IMR-90 (cell line): Measurements from ENCODE around the gene WEE2. TPM values are rescaled to one million over a fixed set of nuclear protein-coding genes. Genes with fewer than 3 reads are reported as not detected.

Experiments
- ATAC-seq: fragments of 200-7000 bp; cut with Tn5 transposase; 2 replicates; pipeline ENCODE4 v1.9.1; 2020; ENCODE audit warnings: low read depth, mild to moderate bottlenecking, moderate library complexity
- BruUV-seq: library from RNA; stranded (reverse); fragments of 400-500 nt; replicated peaks from 2 replicates; lab custom pipeline; 2021; lab: Mats Ljungman, UMichigan
- CTCF ChIA-PET: fragments of 300-600 bp; formaldehyde crosslinking; extraction: SDS; loops from one replicate; lab custom pipeline; 2021; ENCODE audit warnings: antibody characterized with exemption; lab: Yijun Ruan, JAX
- POLR2A ChIA-PET: fragments of 300-600 bp; sonication (Branson Sonifier 250); formaldehyde crosslinking; loops from one replicate; lab custom pipeline; 2022; ENCODE audit warnings: antibody characterized with exemption; ENCODE audit not compliant: unreplicated experiment; lab: Charles Lee
- DNase-seq: peaks from one replicate; pipeline ENCODE4 v3.0.0; 2013
- H2AFZ ChIP-seq: replicated peaks from 2 replicates; pipeline ENCODE3; 2013; ENCODE audit warnings: low read length, mild to moderate bottlenecking; ENCODE audit not compliant: poor library complexity
- H2AK5ac ChIP-seq: 2 replicates; pipeline ENCODE4 v1.6.1; 2013; ENCODE audit warnings: low read depth, low read length, inconsistent platforms
- H2AK9ac ChIP-seq: replicated peaks from 2 replicates; pipeline ENCODE3; 2013; ENCODE audit warnings: mild to moderate bottlenecking, low read depth, low read length, moderate library complexity; ENCODE audit not compliant: poor library complexity
- H2BK120ac ChIP-seq: 2 replicates; pipeline ENCODE4 v1.6.1; 2013; ENCODE audit warnings: low read depth, low read length, inconsistent platforms
- H2BK15ac ChIP-seq: 3 replicates; pipeline ENCODE4 v1.6.1; 2013; ENCODE audit warnings: low read depth, low read length, inconsistent platforms
- H2BK20ac ChIP-seq: 2 replicates; pipeline ENCODE4 v1.6.1; 2013; ENCODE audit warnings: low read depth, mild to moderate bottlenecking, inconsistent platforms, low read length, moderate library complexity
- H2BK5ac ChIP-seq: 2 replicates; pipeline ENCODE4 v1.6.1; 2013; ENCODE audit warnings: mild to moderate bottlenecking, low read depth, low read length, inconsistent platforms; ENCODE audit not compliant: poor library complexity, severe bottlenecking
- H3K14ac ChIP-seq: replicated peaks from 2 replicates; pipeline ENCODE4 v1.6.1; 2013; ENCODE audit warnings: low read depth, low read length, inconsistent platforms
- H3K18ac ChIP-seq: 2 replicates; pipeline ENCODE4 v1.6.1; 2013; ENCODE audit warnings: low read depth, low read length, control low read depth
- H3K23ac ChIP-seq: 2 replicates; pipeline ENCODE4 v1.6.1; 2013; ENCODE audit warnings: low read depth, low read length, inconsistent platforms
- H3K27ac ChIP-seq: 2 replicates; pipeline ENCODE4 v1.5.1; 2013; ENCODE audit warnings: mild to moderate bottlenecking, control low read depth, low read length; ENCODE audit not compliant: insufficient read depth
- H3K27me3 ChIP-seq: 2 replicates; pipeline ENCODE4 v1.6.1; 2013; ENCODE audit warnings: low read length; ENCODE audit not compliant: control insufficient read depth, insufficient read depth
- H3K36me3 ChIP-seq: 2 replicates; pipeline ENCODE4 v1.6.1; 2013; ENCODE audit warnings: low read length, mixed read lengths; ENCODE audit not compliant: control insufficient read depth, insufficient read depth
- H3K4ac ChIP-seq: 2 replicates; pipeline ENCODE4 v1.6.1; 2013; ENCODE audit warnings: low read depth, low read length, inconsistent platforms
- H3K4me1 ChIP-seq: 2 replicates; pipeline ENCODE4 v1.6.1; 2013; ENCODE audit warnings: low read length, mixed read lengths; ENCODE audit not compliant: control insufficient read depth, insufficient read depth
- H3K4me2 ChIP-seq: 2 replicates; pipeline ENCODE4 v1.6.1; 2013; ENCODE audit warnings: low read depth, mild to moderate bottlenecking, control low read depth, low read length, moderate library complexity
- H3K4me3 ChIP-seq: 2 replicates; pipeline ENCODE4 v1.5.1; 2013; ENCODE audit warnings: low read depth, mild to moderate bottlenecking, control low read depth, low read length, moderate library complexity; ENCODE audit not compliant: insufficient read depth
- H3K56ac ChIP-seq: 2 replicates; pipeline ENCODE4 v1.6.1; 2013; ENCODE audit warnings: low read length, inconsistent platforms; ENCODE audit not compliant: insufficient read depth; ENCODE audit errors: extremely low read depth
- H3K79me1 ChIP-seq, 2 experiments: 2 replicates each; pipeline ENCODE4 v1.6.1; 2013; ENCODE audit warnings: low read length in 2 of 2, inconsistent platforms in 1 of 2, low read depth in 1 of 2
- H3K9ac ChIP-seq: 2 replicates; pipeline ENCODE4 v1.6.1; 2013; ENCODE audit warnings: low read depth, low read length, control low read depth
- H3K9me1 ChIP-seq: 2 replicates; pipeline ENCODE4 v1.6.1; 2013; ENCODE audit warnings: low read length, inconsistent platforms; ENCODE audit not compliant: insufficient read depth
- H3K9me3 ChIP-seq: 2 replicates; pipeline ENCODE4 v1.6.1; 2013; ENCODE audit warnings: low read length; ENCODE audit not compliant: control insufficient read depth, insufficient read depth
- H4K20me1 ChIP-seq: 2 replicates; pipeline ENCODE4 v1.6.1; 2013; ENCODE audit warnings: low read length, inconsistent platforms; ENCODE audit not compliant: insufficient read depth
- H4K5ac ChIP-seq: 2 replicates; pipeline ENCODE4 v1.6.1; 2013; ENCODE audit warnings: mild to moderate bottlenecking, low read depth, low read length, control low read depth
- H4K8ac ChIP-seq, 2 experiments: 2 replicates each; pipeline ENCODE4 v1.6.1; 2013; ENCODE audit warnings: low read depth in 2 of 2, low read length in 2 of 2, control low read depth in 1 of 2, inconsistent platforms in 1 of 2
- H4K91ac ChIP-seq: 2 replicates; pipeline ENCODE4 v1.6.1; 2013; ENCODE audit warnings: low read depth, low read length, inconsistent platforms; ENCODE audit not compliant: insufficient read depth
- MAZ ChIP-seq: IDR thresholded peaks from 2 replicates; pipeline ENCODE4 v1.6.1; 2012; ENCODE audit warnings: low read depth, mild to moderate bottlenecking, low read length, improper control_type of control experiment, moderate library complexity, borderline replicate concordance
- USF2 ChIP-seq: fragments of 150-350 bp; IDR thresholded peaks from 2 replicates; pipeline ENCODE4 v1.6.1; 2017; ENCODE audit warnings: mild to moderate bottlenecking, antibody characterized with exemption, low read length, low read depth
- WGBS, 2 experiments: methylation state at CpG; one replicate each; pipeline versions ENCODE4 v1.1.5 to v1.1.7; 2013; ENCODE audit warnings: missing lambda C conversion rate in 2 of 2; ENCODE audit not compliant: insufficient read length in 1 of 2; ENCODE audit errors: extremely low coverage in 2 of 2; 5-methylcytosine and 5-hydroxymethylcytosine counted together
- dilution Hi-C: fragments of 300-500 bp; cut with HindIII; formaldehyde crosslinking; loops from one replicate; pipeline ENCODE4 v1.14.3; 2018; ENCODE audit warnings: low sequenced_read_pairs; ENCODE audit not compliant: unreplicated experiment
- in situ Hi-C: fragments of 300-500 bp; cut with MboI; formaldehyde crosslinking; loops from 3 replicates; pipeline ENCODE4 v1.14.3; 2019; ENCODE audit warnings: low sequenced_read_pairs, inconsistent platforms, mixed read lengths
- intact Hi-C: fragments of 100-400 bp; cut with micrococcal nuclease; formaldehyde crosslinking; loops from 2 replicates; pipeline ENCODE4 v1.10.0; 2022
- polyA plus RNA-seq, 3 experiments: library from polyadenylated mRNA; depleted of rRNA; stranded (reverse); fragments of >200 nt; gene quantifications; 2 replicates each; pipeline ENCODE4 v1.2.3, GENCODE V29; 2012; ENCODE audit warnings: low replicate concordance in 1 of 3
- total RNA-seq: library from RNA; depleted of rRNA; stranded (reverse); fragments of >200 nt; gene quantifications from 2 replicates; pipeline ENCODE4 v1.2.3, GENCODE V29; 2012

The WEE2 gene
- total and polyA plus RNA-seq, 2 of the 4 experiments (the other 2 are of a cell fraction), result not detected

GRCh38 chr7:141729020-141729419 lies 20.9 kb downstream of the WEE2 start:
- TF ChIP-seq MAZ (no peak), USF2 (no peak)
- no peak overlapping the region for H2BK120ac ChIP-seq
- H2AFZ ChIP-seq, result no peak overlapping the region
- no peak overlapping the region for H2BK5ac ChIP-seq
- no peak overlapping the region for H3K4me3 ChIP-seq
- H4K5ac ChIP-seq, result no peak overlapping the region
- WGBS, 2 experiments, result no CpG with 5 or more reads among the region's 1 CpG
- H2AK5ac ChIP-seq, result no peak overlapping the region
- no peaks in the 10 kb centered on the region for H3K9me3 ChIP-seq
- no peak overlapping the region for H3K18ac ChIP-seq
- no peak overlapping the region for H2BK15ac ChIP-seq
- no peak overlapping the region for H2BK20ac ChIP-seq
- no peaks in the 10 kb centered on the region for H3K4me1 ChIP-seq
- H3K36me3 ChIP-seq, result no peaks in the 10 kb centered on the region
- no peak overlapping the region for H3K9ac ChIP-seq
- H3K4ac ChIP-seq, result no peak overlapping the region
- H4K91ac ChIP-seq, result no peak overlapping the region
- no peak overlapping the region for H4K8ac ChIP-seq
- DNase-seq, result no peak
- H3K79me1 ChIP-seq, result no peaks in the 10 kb centered on the region
- in situ Hi-C loops, result no loop called here
- H3K56ac ChIP-seq, result no peak overlapping the region
- BruUV-seq, result no TSS peak
- CTCF ChIA-PET, result no interaction called here
- no peak overlapping the region for H3K14ac ChIP-seq
- no peaks in the 10 kb centered on the region for H3K9me1 ChIP-seq
- POLR2A ChIA-PET, result no interaction called here
- H3K23ac ChIP-seq, result no peak overlapping the region
- dilution Hi-C loops, result no loop called here
- H3K4me2 ChIP-seq, result no peak overlapping the region
- H4K20me1 ChIP-seq, result no peaks in the 10 kb centered on the region
- ATAC-seq, result no peak
- no peaks in the 10 kb centered on the region for H3K27me3 ChIP-seq
- H2AK9ac ChIP-seq, result no peak overlapping the region
- no peak overlapping the region for H3K27ac ChIP-seq
- intact Hi-C loops, result loop anchor here (2.0 kb wide), 1 partner anchor 20 kb away; the partner anchor contains the start of gene WEE2
